ENCODE data around the gene ASTN2.

DNA sequence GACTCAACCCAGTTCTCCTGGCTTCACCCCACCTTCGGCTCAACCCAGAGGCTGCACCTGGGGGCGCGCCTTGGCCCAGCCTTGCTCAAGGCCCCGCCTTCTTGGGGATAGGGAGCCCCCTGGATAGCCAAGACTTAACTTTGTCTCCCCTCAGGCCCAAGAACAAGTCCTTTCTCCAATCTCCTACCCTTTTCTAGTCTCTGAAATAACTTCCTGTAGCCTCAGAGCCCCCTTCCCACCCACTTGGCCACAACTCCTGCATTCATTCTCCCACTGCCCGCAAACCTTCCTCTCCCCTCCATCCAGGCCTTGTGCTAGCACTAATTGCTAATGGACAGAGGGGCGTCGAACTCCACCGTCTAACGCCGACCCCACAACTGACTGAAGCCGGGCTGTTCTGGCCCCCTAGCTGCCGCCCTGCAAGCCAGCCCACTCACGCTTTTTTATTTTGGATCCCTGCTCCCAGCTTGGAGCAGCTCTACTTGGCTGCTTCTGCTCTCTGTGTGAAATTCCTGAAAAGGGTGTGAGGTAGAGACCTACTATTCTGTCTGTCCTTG lies 579 bp upstream of the ASTN2 start:
- TF ChIP-seq SREBF2 (IDR thresholded peaks at IDR 0.05) = no peak
- no peak for TF ChIP-seq HOXA7 (CRISPR knock-in tag; IDR thresholded peaks at IDR 0.05)
- TF ChIP-seq, protein P1, sequence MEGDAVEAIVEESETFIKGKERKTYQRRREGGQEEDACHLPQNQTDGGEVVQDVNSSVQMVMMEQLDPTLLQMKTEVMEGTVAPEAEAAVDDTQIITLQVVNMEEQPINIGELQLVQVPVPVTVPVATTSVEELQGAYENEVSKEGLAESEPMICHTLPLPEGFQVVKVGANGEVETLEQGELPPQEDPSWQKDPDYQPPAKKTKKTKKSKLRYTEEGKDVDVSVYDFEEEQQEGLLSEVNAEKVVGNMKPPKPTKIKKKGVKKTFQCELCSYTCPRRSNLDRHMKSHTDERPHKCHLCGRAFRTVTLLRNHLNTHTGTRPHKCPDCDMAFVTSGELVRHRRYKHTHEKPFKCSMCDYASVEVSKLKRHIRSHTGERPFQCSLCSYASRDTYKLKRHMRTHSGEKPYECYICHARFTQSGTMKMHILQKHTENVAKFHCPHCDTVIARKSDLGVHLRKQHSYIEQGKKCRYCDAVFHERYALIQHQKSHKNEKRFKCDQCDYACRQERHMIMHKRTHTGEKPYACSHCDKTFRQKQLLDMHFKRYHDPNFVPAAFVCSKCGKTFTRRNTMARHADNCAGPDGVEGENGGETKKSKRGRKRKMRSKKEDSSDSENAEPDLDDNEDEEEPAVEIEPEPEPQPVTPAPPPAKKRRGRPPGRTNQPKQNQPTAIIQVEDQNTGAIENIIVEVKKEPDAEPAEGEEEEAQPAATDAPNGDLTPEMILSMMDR (IDR thresholded peaks at IDR 0.05) = no peak
- TF ChIP-seq POLR2A (IDR thresholded peaks at IDR 0.05; ENCODE audit: low read length) = no peak
- TF ChIP-seq JUNB (IDR thresholded peaks at IDR 0.05) = no peak
- TF ChIP-seq, protein P2, sequence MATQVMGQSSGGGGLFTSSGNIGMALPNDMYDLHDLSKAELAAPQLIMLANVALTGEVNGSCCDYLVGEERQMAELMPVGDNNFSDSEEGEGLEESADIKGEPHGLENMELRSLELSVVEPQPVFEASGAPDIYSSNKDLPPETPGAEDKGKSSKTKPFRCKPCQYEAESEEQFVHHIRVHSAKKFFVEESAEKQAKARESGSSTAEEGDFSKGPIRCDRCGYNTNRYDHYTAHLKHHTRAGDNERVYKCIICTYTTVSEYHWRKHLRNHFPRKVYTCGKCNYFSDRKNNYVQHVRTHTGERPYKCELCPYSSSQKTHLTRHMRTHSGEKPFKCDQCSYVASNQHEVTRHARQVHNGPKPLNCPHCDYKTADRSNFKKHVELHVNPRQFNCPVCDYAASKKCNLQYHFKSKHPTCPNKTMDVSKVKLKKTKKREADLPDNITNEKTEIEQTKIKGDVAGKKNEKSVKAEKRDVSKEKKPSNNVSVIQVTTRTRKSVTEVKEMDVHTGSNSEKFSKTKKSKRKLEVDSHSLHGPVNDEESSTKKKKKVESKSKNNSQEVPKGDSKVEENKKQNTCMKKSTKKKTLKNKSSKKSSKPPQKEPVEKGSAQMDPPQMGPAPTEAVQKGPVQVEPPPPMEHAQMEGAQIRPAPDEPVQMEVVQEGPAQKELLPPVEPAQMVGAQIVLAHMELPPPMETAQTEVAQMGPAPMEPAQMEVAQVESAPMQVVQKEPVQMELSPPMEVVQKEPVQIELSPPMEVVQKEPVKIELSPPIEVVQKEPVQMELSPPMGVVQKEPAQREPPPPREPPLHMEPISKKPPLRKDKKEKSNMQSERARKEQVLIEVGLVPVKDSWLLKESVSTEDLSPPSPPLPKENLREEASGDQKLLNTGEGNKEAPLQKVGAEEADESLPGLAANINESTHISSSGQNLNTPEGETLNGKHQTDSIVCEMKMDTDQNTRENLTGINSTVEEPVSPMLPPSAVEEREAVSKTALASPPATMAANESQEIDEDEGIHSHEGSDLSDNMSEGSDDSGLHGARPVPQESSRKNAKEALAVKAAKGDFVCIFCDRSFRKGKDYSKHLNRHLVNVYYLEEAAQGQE (IDR thresholded peaks at IDR 0.05) = no peak
- TF ChIP-seq GATA3 (IDR thresholded peaks at IDR 0.05; ENCODE audit: borderline replicate concordance) = no peak
- TF ChIP-seq RCOR1 (IDR thresholded peaks at IDR 0.05; ENCODE audit: low read depth, low read length) = no peak
- no peak for TF ChIP-seq CBX2 (IDR thresholded peaks at IDR 0.05; ENCODE audit: borderline replicate concordance, low read depth)
- no peak for TF ChIP-seq CHD2 (IDR thresholded peaks at IDR 0.05; ENCODE audit: low read length, partially characterized antibody)
- no peak for TF ChIP-seq FOXS1 (CRISPR knock-in tag; IDR thresholded peaks at IDR 0.05)
- TF ChIP-seq NR3C1 (IDR thresholded peaks at IDR 0.05) = no peak
- TF ChIP-seq KDM5A (IDR thresholded peaks at IDR 0.05) = no peak
